ENCODE results near the gene CNST. TPM values are rescaled to one million over a fixed set of nuclear protein-coding genes. Genes with fewer than 3 reads are reported as not detected.

The CNST gene
- total and polyA plus RNA-seq, 2 of the 13 experiments (the other 11 are each of a cell fraction or from before 2014, with no cell fraction given): 6.3 to 12.4 TPM

DNA sequence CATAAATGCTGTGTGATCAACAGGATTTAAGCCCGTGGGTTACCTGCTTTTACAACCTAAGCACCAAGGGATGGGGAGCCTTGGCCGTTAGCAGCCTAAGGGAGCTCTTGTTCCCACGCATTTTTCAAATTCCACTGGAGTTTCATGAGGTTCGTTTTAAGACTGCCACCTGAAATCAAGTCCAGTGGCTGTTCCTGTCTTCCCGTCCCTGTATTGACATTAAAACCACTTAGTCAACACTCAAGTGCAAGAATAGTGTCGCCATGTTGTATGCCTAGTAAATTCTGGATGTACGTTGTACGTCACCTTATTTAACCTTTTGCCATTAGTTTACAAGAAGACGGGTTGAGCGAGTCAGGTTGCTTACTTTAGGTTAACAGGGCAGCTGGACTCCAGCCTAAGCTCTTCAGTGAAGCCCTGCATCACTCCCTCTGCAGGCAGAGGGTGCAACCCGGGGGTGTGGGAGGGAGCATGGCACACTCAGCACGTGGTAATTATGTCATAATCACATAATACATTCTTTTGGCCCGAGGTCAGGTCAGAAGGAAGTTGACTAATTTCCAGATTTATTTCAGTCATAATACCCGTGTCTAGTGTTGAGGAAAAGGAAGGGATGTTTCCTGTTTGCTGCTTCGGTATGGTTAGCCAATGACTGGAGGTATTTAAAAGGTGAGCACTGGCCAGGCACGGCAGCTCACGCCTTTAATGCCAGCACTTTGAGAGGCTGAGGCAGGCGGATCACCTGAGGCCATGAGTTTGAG lies 42.5 kb downstream of the CNST start (continued):
- TF ChIP-seq ZBTB26 (CRISPR knock-in tag; IDR thresholded peaks at IDR 0.05; ENCODE audit: borderline replicate concordance) (no peak), ZKSCAN8 (CRISPR knock-in tag; IDR thresholded peaks at IDR 0.05; ENCODE audit: borderline replicate concordance) (no peak), TBX3 (IDR thresholded peaks at IDR 0.05; ENCODE audit: borderline replicate concordance) (0 out of 2 replicates have a peak, but pooled peaks have one; percentile 49), ZSCAN25 (CRISPR knock-in tag; IDR thresholded peaks at IDR 0.05) (no peak), YEATS4 (CRISPR knock-in tag; IDR thresholded peaks at IDR 0.05; ENCODE audit: borderline replicate concordance) (0 out of 2 replicates have a peak, but pooled peaks have one; percentile 28), TEAD3 (CRISPR knock-in tag; optimal IDR thresholded peaks at IDR 0.05; ENCODE audit: borderline replicate concordance) (peak; percentile 52), ZNF513 (CRISPR knock-in tag; conservative IDR thresholded peaks at IDR 0.05) (no peak), DPF2 (CRISPR knock-in tag; IDR thresholded peaks at IDR 0.05; ENCODE audit: borderline replicate concordance, low read depth) (no peak), NRL (CRISPR knock-in tag; IDR thresholded peaks at IDR 0.05; ENCODE audit: borderline replicate concordance) (no peak), ARID3A (IDR thresholded peaks at IDR 0.05; ENCODE audit: low read depth, low read length) (peak; percentile 9; the same call in 1 of the 2 replicates), RAD51 (IDR thresholded peaks at IDR 0.05; ENCODE audit: borderline replicate concordance) (no peak), SMYD3 (CRISPR knock-in tag; IDR thresholded peaks at IDR 0.05) (no peak), ZBTB7B (CRISPR knock-in tag; IDR thresholded peaks at IDR 0.05) (no peak), LCORL (IDR thresholded peaks at IDR 0.05) (no peak), LCORL (CRISPR knock-in tag; IDR thresholded peaks at IDR 0.05) (0 out of 2 replicates have a peak, but pooled peaks have one; percentile 17)
- TF ChIP-seq, protein P1, sequence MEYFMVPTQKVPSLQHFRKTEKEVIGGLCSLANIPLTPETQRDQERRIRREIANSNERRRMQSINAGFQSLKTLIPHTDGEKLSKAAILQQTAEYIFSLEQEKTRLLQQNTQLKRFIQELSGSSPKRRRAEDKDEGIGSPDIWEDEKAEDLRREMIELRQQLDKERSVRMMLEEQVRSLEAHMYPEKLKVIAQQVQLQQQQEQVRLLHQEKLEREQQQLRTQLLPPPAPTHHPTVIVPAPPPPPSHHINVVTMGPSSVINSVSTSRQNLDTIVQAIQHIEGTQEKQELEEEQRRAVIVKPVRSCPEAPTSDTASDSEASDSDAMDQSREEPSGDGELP (IDR thresholded peaks at IDR 0.05; ENCODE audit: borderline replicate concordance, low read depth): 0 out of 2 replicates have a peak, but pooled peaks have one; percentile 18
- TF ChIP-seq, protein P2, sequence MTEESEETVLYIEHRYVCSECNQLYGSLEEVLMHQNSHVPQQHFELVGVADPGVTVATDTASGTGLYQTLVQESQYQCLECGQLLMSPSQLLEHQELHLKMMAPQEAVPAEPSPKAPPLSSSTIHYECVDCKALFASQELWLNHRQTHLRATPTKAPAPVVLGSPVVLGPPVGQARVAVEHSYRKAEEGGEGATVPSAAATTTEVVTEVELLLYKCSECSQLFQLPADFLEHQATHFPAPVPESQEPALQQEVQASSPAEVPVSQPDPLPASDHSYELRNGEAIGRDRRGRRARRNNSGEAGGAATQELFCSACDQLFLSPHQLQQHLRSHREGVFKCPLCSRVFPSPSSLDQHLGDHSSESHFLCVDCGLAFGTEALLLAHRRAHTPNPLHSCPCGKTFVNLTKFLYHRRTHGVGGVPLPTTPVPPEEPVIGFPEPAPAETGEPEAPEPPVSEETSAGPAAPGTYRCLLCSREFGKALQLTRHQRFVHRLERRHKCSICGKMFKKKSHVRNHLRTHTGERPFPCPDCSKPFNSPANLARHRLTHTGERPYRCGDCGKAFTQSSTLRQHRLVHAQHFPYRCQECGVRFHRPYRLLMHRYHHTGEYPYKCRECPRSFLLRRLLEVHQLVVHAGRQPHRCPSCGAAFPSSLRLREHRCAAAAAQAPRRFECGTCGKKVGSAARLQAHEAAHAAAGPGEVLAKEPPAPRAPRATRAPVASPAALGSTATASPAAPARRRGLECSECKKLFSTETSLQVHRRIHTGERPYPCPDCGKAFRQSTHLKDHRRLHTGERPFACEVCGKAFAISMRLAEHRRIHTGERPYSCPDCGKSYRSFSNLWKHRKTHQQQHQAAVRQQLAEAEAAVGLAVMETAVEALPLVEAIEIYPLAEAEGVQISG (CRISPR knock-in tag; IDR thresholded peaks at IDR 0.05): peak; percentile 66
- TF ChIP-seq, protein P3, sequence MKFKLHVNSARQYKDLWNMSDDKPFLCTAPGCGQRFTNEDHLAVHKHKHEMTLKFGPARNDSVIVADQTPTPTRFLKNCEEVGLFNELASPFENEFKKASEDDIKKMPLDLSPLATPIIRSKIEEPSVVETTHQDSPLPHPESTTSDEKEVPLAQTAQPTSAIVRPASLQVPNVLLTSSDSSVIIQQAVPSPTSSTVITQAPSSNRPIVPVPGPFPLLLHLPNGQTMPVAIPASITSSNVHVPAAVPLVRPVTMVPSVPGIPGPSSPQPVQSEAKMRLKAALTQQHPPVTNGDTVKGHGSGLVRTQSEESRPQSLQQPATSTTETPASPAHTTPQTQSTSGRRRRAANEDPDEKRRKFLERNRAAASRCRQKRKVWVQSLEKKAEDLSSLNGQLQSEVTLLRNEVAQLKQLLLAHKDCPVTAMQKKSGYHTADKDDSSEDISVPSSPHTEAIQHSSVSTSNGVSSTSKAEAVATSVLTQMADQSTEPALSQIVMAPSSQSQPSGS (CRISPR knock-in tag; IDR thresholded peaks at IDR 0.05): no peak; the same call in 1 of the 2 replicates

All from HepG2 (cell line).